Endodermal cell (in vitro differentiated cells): Measurements from ENCODE around the gene GSTA2. TPM values are rescaled to one million over a fixed set of nuclear protein-coding genes. Genes with fewer than 3 reads are reported as not detected.

Experiments
- DNase-seq: peaks from one replicate; pipeline ENCODE4 v3.0.0-alpha.2; 2017
- H3K27ac ChIP-seq: 2 replicates; pipeline ENCODE4 v1.5.1; 2013; ENCODE audit warnings: mild to moderate bottlenecking, low read depth, low read length, moderate library complexity
- H3K27me3 ChIP-seq: 2 replicates; pipeline ENCODE4 v1.6.1; 2013; ENCODE audit warnings: mild to moderate bottlenecking, low read length, moderate library complexity; ENCODE audit not compliant: insufficient read depth, control insufficient read depth, poor library complexity, severe bottlenecking
- H3K36me3 ChIP-seq: 2 replicates; pipeline ENCODE4 v1.7.0; 2013; ENCODE audit warnings: mild to moderate bottlenecking, low read length, moderate library complexity; ENCODE audit not compliant: control insufficient read depth, insufficient read depth
- H3K4me1 ChIP-seq: one replicate; pipeline ENCODE4 v1.7.0; 2013; ENCODE audit warnings: low read length; ENCODE audit not compliant: control insufficient read depth, insufficient read depth
- H3K4me3 ChIP-seq: 2 replicates; pipeline ENCODE4 v1.5.1; 2013; ENCODE audit warnings: mild to moderate bottlenecking, low read length, moderate library complexity
- H3K9ac ChIP-seq: 2 replicates; pipeline ENCODE4 v1.6.1; 2013; ENCODE audit warnings: mild to moderate bottlenecking, low read length, moderate library complexity; ENCODE audit not compliant: poor library complexity, severe bottlenecking; ENCODE audit errors: extremely low read depth
- H3K9me3 ChIP-seq: 2 replicates; pipeline ENCODE4 v1.6.1; 2013; ENCODE audit warnings: mild to moderate bottlenecking, low read length, moderate library complexity; ENCODE audit not compliant: control insufficient read depth
- H3K27ac Mint-ChIP-seq: 2 replicates; pipeline ENCODE4 v1.8.0; 2020; ENCODE audit warnings: mixed read lengths
- H3K27me3 Mint-ChIP-seq: 2 replicates; pipeline ENCODE4 v1.8.0; 2021; ENCODE audit warnings: mild to moderate bottlenecking, mixed read lengths; ENCODE audit not compliant: insufficient read depth
- H3K36me3 Mint-ChIP-seq: 2 replicates; pipeline ENCODE4 v1.8.0; 2020; ENCODE audit warnings: low read depth, mixed read lengths
- H3K4me1 Mint-ChIP-seq: 2 replicates; pipeline ENCODE4 v1.8.0; 2020; ENCODE audit warnings: mixed read lengths
- H3K4me3 Mint-ChIP-seq: 2 replicates; pipeline ENCODE4 v1.8.0; 2020; ENCODE audit warnings: mild to moderate bottlenecking, moderate library complexity, mixed read lengths
- H3K9me3 Mint-ChIP-seq: 2 replicates; pipeline ENCODE4 v1.8.0; 2020; ENCODE audit warnings: mild to moderate bottlenecking, mixed read lengths
- CTCF ChIP-seq: fragments of 200-600 bp; sonication (generic); conservative IDR thresholded peaks from 2 replicates; pipeline ENCODE4 v1.5.0; 2021; ENCODE audit warnings: antibody characterized with exemption, mild to moderate bottlenecking
- total RNA-seq, 2 donors: library from RNA; stranded (reverse); fragmentation: NEBNext Ultra II Directional in 1 of 2; extraction: Animal tissue kit (Norgen Biotek cat#: 25700) in 1 of 2; gene quantifications; 2 replicates in 1 of 2; 3 replicates in 1 of 2; pipeline ENCODE4 v1.2.1, GENCODE V29; 2021

Gene GSTA2
- total RNA-seq, 2 donors from 2014 or later, result 1.6 to 5.0 TPM

- TF ChIP-seq CTCF, result no peak
- Histone ChIP-seq H3K9ac (no peak overlapping the region), H3K27ac (no peak overlapping the region), H3K36me3 (no peaks in the 10 kb centered on the region), H3K4me3 (no peak overlapping the region), H3K27me3 (no peaks in the 10 kb centered on the region), H3K4me1 (no peaks in the 10 kb centered on the region), H3K9me3 (peaks cover 20% of the 10 kb centered on the region)
- no peak for DNase-seq
- H3K4me3 Mint-ChIP-seq, result no peak overlapping the region
- no peaks in the 10 kb centered on the region for H3K4me1 Mint-ChIP-seq
- H3K36me3 Mint-ChIP-seq, result no peaks in the 10 kb centered on the region
- peaks cover 16% of the 10 kb centered on the region for H3K9me3 Mint-ChIP-seq
- no peak overlapping the region for H3K27ac Mint-ChIP-seq
- peaks cover 1% of the 10 kb centered on the region for H3K27me3 Mint-ChIP-seq
These were observed 59.2 kb downstream of the GSTA2 start for GRCh38 chr6:52704060-52704459.

Other genes with a start within 250 kb of the GSTA2 start
- 10 to 100 TPM; 16.9 to 20.5 TPM for gene TRAM2, start 186.4 kb downstream of the GSTA2 start, total RNA-seq
- gene TMEM14A, start 92.4 kb downstream of the GSTA2 start, total RNA-seq, result 10 to 100 TPM in 1 of 2 donors, 1 to 10 TPM in 1; 9.2 to 12.6 TPM
- 1 to 10 TPM in 1 of 2 donors, not detected in 1; 2.4 TPM for gene GSTA1, start 40.3 kb upstream of the GSTA2 start, total RNA-seq
- gene GSTA5, start 77.3 kb upstream of the GSTA2 start, total RNA-seq, result not detected
- gene GSTA3, start 146.2 kb upstream of the GSTA2 start, total RNA-seq, result not detected
- 10 to 100 TPM; 22.0 to 36.1 TPM for gene GSTA4, start 231.8 kb upstream of the GSTA2 start, total RNA-seq